ENCODE results near the gene BMP2K.

Gene BMP2K

DNA sequence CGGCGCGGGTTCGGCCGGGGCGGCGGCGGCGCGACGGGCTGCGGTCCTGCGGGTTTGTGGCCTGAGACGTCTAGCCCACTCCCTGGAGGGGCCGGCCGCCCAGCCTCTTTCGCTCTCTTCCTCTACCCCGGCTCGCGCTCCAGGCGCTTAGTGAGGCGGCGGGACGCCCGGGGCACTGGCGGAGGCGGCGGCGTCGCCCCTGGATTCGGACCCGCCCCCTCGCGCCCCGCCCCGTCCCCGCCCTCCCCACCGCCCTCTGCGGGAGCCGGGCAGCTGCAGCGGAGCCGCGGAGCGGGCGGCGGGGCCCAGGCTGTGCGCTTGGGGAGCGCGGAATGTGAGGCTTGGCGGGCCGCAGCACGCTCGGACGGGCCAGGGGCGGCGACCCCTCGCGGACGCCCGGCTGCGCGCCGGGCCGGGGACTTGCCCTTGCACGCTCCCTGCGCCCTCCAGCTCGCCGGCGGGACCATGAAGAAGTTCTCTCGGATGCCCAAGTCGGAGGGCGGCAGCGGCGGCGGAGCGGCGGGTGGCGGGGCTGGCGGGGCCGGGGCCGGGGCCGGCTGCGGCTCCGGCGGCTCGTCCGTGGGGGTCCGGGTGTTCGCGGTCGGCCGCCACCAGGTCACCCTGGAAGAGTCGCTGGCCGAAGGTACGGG is at the start of gene BMP2K:
BMP2K (plus strand) TSS at position 272 of the 650 bp plus-strand sequence; CDS start at position 466, 194 bp downstream.
- peak; percentile 80 to 83 for DNase-seq

GRCh38 chr4:78726546-78726945 is 49.6 kb upstream of the BMP2K start:
- no peak for DNase-seq

- no peak for DNase-seq
Measured at GRCh38 chr4:78732332-78733104, 43.6 kb upstream of the BMP2K start.

DNA sequence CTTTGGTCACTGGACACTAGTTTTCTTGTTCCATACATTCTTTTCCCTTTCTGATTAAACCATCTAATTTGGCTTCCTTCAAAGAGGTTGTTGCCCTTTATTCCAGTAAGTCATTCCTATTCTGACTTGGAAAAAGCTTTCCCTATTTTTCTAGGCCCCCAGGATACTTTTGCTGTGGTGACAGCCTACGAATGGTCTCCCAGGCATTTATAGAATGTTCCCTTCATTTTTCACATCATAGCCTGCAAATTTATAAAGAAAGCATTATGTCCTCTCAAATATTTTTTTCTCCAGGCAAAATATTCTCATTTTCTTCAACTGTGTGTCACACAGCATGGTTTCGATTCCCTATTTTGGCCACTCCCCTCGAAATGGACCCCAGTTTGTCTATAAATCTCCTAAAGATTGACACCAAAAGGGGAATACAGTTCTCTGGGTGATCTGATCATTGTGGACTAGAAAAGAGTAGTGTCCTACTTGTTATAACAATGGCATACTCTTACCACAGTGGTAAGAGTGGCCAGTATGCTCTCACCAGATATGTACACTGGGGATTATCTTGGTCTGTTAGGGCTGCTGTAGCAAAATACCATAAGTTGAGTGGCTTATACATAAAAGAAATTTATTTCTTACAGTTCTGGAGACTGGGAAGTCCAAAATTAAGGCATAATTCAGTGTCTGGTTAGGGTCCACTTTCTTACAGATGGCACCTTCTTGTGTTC is 41.5 kb upstream of the BMP2K start:
- peak in 1 of 2 donors; percentile 13 for DNase-seq

GRCh38 chr4:78735697-78736096 is 40.5 kb upstream of the BMP2K start:
- no peak for DNase-seq

DNA sequence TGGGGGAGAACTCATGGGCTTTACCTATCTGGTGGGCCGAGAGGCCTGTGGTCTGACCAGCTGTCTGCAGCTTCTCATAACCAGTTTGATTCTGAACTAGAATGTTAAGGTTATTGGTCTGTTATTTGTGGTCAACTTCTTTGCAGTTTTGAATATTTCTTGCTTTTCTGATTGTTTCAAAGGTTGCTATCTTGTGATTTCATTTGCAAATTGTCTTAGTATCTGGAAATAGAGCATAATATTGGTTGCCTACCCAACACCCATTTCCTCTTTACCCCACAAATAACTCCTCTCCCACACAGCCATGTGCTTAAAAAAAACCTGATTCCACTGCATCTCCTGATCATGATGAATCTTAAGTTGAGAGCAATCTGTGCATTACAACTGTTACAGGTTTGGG is 39.1 kb upstream of the BMP2K start:
- no peak for DNase-seq

DNA sequence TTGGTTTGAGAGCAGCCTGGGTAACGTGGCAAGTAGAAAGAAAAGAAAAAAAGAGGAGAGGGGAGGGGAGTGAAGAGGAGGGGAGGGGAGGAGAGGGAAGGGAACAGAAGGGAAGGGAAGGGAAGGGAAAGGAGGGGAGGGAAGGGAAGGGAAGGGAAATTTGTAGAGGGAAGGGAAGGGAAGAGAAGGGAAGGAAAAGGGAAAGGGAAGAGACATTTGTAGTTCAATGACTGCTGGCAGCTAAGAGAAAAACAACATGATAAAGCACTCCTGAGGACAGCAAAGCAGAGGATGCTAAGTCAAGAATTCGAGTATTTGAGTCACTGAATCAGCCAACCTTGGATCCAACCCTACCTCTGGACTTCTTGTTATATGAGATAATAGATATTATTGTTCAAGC is 38.2 kb upstream of the BMP2K start:
- no peak for DNase-seq

- DNase-seq, result no peak
Measured at GRCh38 chr4:78742300-78742699, 33.9 kb upstream of the BMP2K start.

DNA sequence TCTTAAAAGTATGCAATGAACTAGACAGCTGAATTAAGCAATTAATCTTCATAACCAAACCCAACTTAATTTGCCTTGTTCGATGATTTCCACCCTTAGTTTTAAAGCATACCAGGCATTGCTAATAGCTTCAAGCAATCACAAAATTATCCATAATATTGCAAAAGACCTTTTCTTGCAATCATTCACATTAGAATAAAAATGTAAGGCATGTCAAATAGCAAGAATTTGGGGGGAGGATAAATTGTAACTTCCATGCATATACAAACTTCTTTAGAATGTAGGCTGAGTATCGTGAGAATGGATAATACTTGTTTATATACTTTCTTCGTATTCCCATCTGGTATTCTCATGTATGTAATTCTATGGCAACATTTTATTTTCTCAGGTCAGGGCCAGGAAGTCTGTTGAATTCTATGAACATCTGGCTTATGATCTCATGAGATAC is 28.7 kb upstream of the BMP2K start:
- no peak for DNase-seq

GRCh38 chr4:78748381-78748780 is 27.8 kb upstream of the BMP2K start:
- DNase-seq, result no peak

- peak in 1 of 2 donors; percentile 7 for DNase-seq
Measured at GRCh38 chr4:78749258-78749971, 26.7 kb upstream of the BMP2K start.

GRCh38 chr4:78749972-78750727 is 26.0 kb upstream of the BMP2K start:
- DNase-seq, result peak; percentile 22 to 24

DNA sequence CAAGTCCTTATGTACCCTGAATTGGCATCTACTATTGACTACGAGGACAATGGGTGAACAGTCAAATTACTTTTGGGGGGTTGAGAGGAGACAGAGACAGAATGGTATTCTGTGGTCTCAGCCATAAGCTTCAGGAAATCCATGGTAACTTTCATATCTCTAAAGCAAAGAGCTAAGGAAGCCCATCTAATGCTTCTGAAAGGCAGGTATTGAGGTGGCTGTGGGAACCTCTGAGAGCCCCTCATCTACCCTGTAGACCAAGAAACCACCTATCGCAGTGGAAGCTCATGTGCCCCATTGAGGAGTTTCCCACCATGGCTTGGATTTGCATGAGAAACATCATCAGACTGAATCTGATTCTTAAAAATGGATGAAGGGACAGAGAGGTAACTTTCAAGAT is 23.1 kb upstream of the BMP2K start:
- no peak for DNase-seq

DNA sequence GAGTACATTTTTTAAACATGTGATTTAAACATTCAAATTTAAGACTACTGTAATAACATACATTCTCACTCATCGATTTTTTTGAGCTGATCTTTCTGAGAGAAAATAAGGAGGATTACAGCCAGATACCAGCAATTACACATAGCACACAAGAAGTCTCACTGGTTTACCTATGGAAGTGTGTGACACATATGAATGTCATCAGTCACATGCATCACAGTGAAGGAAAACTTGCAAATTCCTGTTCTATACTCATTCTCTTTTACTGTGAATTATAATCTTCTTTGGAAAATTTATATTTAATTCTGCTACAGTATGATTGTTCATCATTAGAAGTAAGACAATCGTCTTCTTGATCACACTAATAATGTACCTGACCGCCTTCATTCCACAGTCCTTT is 21.3 kb upstream of the BMP2K start:
- no peak for DNase-seq

- no peak for DNase-seq
Measured at GRCh38 chr4:78756137-78756536, 20.0 kb upstream of the BMP2K start.

GRCh38 chr4:78756776-78757175 is 19.4 kb upstream of the BMP2K start:
- DNase-seq, result no peak

- no peak for DNase-seq
Measured at GRCh38 chr4:78757574-78757973, 18.6 kb upstream of the BMP2K start.

GRCh38 chr4:78758085-78758484 is 18.1 kb upstream of the BMP2K start:
- DNase-seq, result no peak

DNA sequence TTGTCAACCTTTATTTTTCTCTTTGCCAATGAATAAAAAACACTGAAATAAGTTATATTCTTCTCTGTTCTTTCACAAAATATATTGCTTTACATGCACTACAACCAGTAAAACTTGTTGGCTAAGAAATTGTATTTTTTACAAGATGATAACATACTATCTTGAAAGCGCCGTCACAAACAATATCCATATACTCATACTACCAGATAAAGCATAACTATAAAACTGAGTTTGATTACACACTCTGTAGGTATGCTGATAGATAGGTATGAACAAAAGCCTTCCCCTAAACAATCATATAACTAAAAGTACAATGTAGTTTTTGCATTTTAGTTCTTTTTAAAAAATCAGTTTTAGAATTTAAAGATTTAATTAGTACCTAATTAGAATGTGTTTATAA is 13.6 kb upstream of the BMP2K start:
- no peak for DNase-seq

DNA sequence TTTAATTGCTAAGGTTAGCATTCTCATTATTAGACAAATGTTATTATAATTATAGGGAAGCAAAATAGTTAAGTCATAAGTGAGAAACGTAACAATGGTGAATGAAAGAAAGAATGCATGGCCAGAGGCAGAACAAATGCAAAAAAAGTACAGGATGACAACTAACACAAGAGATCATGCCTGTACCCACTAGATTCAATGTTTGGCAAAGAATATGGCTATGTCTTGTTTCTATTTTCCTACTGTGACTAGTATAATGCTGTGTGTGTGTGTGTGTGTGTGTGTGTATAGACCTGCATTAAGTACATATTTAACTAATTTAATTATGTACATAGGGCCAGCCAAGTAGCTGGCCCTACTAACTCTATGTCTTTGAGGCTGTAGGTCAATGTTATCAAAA is 12.9 kb upstream of the BMP2K start:
- no peak for DNase-seq

DNA sequence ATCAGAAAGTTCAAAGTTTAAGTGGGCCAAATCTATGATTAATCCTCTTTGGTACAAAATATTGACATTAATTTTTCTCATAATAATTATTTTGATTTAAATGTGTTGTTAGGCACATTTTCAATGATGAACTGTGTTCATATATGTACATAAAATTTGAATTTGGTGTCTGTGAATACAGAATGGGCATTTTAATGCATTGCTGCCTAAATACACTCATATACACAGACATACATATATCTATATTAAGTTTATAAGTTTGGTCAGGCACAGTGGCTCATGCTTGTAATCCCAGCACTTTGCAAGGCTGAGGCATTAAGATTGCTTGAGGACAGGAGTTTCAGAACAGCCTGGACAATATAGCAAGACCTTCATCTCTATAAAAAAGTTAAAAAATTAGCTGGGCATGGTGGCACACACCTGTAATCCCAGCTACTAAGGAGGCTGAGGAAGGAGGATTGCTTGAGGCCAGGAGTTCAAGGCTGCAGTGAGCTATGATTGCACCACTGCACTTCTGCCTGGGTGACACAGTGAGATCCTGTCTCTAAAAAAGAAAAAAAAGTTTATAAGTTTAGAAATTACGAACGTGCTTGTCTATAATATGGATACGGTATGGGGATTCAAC is 12.3 kb upstream of the BMP2K start:
- no peak for DNase-seq

DNA sequence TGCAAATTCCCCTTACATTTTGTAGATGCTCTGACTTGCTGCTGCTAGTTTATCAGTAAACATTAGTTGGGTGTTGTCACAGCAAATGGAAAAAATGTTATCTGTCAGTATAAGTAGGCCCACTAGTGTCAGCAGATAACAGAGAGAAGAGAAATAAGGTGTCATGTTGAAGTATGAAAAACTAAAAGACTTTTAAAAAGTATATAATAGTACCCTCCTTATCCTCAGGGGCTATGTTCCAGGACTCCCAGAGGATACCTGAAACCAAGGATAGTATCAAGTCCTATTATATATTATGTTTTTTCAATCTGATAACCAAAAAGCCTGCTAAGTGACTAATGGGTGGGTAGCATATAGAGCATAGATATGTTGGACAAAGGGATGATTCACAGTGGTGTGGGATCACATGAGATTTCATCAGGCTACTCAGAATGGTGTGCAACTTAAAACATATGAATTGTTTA is 11.6 kb upstream of the BMP2K start:
- no peak for DNase-seq
